HG02943 (cell line): ENCODE results near the gene APEX1.
"Not testable (repeated sequence)": the region's sequence is repeated elsewhere in the genome, so short reads cannot be mapped to it uniquely, and the experiment has no call there.

Source experiments
- ATAC-seq: cut with Tn5 transposase; IDR thresholded peaks from one replicate; pipeline ENCODE4 v1.9.1; 2021; ENCODE audit warnings: mild to moderate bottlenecking, low read depth, moderate library complexity; ENCODE audit not compliant: unreplicated experiment

The APEX1 gene

DNA sequence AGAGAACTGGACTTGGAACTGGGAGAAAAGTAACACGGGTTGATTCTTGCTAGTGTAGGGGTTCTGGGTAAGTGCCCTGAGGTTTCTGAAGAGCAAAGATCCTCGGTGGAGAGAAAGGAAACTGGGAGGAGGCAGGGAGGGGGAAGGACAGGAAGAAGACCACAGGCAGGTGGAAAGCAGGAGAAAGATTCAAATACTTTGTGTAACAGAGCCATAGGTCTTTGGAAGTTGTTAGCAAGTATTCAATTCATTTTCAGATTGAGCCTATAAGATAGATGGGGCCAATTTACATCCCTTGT lies 15.5 kb downstream of the APEX1 start:
- no peak for ATAC-seq

DNA sequence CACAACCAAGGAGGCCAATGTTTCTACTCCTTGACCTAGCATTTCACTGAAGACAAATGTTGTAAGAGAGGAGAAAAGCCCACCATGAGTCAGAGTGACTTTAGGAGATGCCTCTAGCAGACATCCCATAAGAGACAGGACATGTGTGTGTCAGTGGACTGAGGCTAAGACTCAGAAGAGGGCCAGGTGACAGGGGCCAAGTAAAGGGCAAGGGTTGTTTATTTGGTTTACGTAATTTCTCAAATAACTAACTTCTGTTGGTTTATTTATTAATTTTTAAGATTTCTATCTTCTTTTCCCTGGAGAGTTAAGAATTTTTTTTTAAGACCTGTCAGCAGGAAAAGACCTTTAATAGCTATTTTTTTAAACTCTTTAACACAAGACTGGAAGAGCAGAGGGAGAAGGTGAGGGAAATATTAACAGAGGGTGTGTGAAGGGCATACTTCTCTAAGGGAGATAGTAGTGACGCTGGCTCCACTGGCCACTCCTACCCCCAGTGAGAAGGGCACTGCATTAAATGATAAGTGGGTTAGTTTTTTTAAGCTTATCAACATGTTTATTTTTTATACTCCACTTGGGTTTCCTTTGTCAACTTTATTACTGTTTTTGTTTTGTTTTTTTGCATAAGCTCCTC lies 17.6 kb downstream of the APEX1 start:
- no peak for ATAC-seq

DNA sequence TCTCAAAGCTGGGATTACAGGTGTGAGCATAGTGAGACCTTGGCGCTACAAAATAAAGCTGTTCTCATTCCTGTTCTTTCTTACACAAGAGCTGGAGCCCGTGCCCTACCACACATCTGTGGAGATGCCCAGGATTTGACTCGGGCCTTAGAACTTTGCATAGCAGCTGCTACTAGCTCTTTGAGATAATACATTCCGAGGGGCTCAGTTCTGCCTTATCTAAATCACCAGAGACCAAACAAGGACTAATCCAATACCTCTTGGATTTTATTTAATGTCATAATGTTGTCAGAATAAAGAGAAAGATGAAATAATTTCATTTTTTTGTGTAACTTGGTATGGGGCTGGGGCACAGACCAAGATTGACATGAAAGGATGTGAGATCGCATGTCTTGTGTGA lies 21.8 kb downstream of the APEX1 start:
- no peak for ATAC-seq

DNA sequence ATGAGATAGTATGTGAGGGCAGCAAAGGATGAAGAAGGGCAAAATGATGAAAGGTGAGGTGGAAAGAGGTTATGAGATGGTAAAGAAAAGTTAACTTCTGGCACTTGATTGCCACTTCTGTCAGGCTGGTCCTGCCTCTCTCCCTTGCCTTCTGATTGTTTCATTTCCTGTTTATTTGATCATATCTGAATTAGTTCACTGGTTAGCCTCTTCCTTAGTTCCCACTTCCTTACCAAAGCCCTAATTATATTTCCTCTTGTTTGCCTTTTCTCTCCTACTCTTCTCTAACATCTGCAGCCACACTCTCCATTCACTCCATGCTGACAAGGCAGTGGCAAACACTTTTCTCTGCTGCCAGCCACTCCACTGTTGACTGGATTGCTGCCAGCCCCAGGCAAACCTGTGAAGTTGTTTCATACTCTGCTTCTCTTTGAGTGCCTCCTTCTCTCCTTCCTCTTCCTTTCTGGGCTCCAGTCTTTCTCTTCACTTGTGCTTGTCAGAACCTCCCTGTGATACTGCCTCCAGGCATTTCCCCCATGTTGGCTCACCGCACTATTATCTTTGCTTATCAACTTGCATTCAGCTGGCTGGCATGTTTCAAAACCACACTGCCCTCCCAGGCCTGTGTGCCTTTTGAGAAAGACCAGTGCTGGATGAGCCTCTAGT lies 22.3 kb downstream of the APEX1 start:
- ATAC-seq: no peak

DNA sequence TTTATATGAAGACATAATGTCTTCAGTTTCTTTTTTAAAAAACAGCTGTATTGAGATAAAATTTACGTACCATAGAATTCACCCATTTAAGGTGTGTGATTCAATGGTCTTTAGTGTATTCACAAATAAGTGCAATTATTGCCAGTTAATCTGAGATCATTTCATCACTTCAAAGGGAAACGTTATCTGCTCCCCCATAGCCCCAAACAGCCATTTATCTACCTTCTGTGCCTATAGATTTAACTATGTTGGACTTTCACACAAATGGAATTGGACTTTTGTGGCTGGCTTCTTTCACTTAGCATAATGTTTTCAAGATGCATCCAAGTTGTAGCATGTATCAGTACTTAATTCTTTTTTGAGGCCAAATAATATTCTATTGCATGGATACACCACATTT lies 23.9 kb downstream of the APEX1 start:
- no peak for ATAC-seq

DNA sequence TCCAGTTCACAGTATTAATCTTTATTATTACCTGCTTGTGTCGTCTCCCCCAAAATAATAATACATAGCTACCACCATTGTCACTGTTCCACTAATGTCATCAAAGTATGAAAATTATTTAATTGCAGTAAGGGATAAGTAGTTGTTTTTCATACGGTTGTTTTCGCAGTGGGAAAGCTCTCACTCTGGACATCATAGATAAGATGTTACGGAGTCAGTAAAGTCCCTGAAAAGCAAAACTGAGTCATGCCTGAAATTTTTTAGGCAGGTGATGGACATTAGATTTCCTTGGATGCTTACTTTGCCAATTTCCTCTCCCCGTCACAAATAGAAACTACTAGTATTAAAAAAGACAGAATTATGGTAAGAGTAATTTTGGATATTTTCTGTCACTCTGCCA lies 27.4 kb downstream of the APEX1 start:
- ATAC-seq: no peak

DNA sequence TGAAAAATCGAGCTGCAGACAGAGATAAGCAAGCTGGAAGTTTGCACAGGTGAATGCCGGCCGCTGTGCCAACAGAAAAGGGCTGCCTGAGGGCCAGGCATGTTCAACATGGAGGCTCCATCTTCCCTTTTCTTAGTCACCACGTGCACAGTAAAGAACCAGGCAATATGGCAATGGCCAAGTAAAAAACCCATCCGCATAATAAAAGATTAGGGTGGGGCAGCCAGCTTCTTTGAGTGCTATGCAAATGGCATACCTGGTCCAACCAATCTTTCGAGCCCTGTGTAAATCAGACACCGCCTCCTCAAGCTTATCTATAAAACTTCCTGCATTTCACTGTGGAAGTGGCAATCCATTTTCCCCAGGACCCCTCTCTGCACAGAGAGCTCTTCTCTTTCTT lies 30.9 kb downstream of the APEX1 start:
- no peak for ATAC-seq

DNA sequence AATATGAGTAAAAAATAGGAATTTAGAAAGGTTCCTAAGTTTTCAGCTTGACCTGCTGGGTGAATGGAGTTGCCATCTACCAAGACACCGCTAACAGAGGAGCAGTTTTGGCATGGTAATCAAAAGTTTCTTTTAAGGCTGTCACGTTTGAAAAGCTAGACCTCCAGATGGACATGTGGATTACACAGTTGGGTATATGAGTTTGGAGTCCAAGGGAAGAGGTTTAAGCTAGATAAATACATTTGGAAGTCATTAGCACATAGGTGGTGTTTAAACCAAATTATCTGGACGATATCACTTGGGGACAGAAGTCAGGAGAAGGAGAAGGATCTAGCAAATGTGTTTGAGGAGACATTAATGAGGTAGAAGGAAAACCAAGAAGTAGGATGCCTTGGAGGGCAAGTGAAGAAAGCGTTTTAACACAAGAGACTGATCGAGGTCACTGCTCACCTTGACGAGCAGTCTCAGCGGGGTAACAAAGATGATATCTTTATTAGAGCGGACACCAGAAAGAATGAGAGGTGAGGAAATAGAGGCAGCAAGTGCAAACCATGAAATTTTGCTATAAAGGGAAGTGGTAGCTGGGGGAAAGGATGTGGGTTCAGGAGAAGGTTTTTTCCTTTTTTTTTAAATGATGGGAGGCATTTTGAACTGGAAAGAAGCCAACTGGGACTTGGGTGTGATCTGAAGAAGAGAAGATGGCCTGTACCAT lies 31.8 kb downstream of the APEX1 start:
- ATAC-seq: no peak

DNA sequence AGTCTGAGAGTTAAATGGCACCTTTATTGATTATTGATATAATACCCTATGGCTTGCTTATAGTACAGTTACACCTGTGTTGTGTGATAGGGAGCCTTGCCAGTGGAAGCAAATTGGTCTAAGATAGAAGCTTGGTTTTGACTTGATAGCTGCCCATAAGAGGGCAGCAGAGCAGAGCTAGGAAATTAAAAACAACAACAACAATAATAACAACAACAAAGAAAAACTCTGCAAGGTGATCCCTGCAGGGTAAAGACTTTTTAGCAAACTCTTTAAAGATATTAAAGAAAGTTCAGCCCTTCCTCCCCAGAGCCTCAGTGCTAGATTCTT lies 32.3 kb downstream of the APEX1 start:
- ATAC-seq: no peak

DNA sequence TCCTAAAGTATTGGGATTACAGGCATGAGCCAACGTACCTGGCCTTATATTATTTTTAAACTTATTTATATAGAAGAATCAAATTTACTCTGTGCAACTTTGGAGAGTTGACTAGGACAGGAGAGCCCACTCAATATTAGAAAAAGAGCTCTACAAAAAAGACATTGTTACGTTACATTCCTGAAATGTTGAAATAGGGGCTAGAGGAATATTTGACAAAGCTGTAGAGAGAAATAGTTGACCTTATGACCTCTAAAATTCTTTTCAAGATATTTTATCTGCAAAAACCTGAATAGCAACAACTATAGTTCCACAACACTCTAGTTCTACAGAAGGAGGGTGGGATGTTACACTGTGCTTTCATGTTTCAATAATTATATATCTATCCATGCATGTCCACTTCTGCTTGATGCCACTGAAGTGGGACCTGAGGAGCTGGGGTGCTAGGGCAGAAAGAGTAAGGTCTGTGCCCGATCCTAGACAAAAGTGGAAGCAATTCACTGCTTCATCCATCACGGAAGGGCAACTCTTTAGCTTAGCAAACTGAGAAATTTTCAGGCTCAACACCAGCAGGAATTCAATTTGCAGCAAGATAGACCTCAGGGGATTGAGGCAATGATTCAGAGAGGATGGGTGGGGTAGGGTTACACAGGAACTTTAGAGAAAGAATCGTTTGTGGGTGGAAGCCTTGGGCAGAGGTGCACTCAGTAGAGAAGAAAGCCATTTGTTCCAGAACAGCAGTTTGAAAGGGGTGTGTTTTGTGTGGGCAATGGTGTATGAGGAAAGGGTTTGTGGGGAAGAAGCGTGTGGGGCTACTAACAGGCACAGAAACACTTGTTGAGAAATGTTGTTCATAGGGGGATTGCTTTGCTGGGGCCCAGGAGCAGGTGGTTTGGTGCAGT lies 34.3 kb downstream of the APEX1 start:
- no peak for ATAC-seq

DNA sequence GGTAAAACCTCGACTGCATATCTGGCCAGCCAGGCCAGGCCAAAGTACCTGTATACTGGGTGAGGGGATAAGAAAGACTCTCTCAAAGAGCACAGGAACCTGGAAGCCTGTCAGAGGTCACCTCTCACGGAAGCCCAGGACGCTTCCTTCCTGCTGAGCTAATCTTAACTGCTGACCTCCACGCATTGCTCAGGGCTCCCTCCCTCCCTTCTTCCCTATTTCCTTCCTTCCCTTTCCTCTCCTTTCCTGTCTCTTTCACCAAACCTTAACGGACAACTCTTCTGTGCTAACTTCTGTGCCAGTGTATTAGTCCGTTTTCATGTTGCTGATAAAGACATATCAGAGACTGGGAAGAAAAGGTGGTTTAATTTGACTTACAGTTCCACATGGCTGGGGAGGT lies 35.5 kb downstream of the APEX1 start:
- no peak for ATAC-seq

DNA sequence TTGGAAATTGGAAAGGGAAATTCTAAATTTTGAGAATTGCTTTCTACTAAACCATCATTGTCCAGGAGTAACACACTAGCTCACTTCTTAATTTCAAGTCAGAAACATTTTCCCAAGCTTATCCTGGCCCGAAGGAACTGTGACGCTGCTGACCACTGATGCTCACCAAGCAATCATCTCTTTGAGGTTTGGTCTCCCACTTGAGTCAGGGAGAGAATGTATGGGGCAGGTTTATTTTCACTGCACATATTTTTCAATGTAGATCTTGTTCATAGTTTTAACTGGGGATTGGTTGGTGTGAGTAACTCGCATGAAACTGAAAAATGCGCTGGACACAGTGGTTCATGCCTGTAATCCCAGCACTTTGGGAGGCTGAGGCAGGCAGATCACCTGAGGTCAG lies 37.5 kb downstream of the APEX1 start:
- no peak for ATAC-seq

DNA sequence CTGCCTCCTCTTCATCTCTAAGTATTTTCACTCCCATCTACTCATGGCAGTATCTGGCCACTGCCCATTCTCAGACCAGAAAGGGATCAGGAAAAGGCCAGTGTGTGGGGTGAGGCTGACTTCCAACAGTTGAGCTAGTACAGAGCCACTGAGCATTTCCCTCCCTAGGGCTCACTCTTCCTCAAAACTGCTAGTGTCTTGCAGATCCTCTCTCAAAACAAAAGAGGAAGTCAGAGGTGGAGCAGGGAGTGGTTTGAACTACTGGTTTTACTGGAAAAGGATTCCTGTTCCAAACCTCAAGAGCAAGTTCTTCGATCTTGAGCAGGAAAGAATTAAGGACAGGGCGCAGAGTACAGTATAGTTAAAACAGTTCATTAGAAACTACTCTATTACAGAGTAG lies 38.6 kb downstream of the APEX1 start:
- no peak for ATAC-seq

DNA sequence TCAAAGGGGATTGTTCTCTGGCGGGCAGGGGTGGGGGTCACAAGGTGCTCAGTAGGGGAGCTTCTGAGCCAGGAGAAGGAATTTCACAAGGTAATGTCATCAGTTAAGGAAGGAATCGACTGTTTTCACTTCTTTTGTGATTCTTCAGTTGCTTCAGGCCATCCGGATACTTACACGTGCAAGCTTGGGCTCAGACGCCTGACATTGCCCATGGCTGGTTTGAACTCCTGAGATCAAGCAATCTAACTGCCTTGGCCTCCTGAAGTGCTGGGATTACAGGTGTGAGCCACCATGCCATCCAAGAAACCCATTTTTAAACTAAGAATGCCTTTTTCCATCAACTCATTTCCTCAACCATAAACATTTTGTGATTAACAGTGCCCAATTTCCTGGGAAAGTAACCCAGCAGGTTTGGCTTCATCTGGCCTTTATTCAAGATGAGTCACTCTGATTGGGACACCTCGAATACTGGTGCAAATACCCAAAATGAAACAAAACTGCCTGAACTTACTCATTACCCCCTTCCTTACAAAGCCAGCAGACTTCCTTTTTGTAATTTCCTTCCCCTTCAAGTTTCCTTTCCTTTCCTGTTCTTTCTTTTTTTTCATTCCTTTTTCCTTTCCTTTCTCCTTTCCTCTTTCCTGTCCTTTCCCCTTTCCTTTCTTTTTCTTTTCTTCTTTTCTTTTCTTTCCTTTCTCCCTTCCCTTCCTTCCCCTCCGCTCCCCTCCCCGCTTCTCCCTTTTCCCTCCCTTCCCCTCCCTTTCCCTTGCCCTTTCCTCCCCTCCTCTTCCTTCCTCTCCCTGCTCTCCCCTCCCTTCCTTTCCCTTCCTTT lies 40.1 kb downstream of the APEX1 start:
- ATAC-seq: no peak

DNA sequence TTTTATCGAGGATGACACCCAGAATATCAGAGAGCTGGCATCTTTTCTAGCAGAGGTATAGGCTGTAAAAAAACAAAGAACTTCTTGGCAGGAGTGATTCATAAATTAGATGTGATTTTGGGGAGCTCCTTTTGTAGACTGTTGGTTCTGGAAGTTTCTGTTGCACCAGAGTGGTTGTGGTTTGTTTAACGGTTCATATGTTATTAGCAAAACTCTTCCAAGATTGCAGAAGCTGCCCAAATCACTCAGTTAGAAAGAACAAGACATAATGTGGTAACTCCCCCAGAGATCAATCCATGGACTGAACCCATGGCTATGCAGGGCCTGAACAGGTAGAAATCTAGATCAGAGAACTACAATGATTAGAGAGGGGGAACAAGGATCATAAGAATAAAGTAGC lies 43.6 kb downstream of the APEX1 start:
- no peak for ATAC-seq

DNA sequence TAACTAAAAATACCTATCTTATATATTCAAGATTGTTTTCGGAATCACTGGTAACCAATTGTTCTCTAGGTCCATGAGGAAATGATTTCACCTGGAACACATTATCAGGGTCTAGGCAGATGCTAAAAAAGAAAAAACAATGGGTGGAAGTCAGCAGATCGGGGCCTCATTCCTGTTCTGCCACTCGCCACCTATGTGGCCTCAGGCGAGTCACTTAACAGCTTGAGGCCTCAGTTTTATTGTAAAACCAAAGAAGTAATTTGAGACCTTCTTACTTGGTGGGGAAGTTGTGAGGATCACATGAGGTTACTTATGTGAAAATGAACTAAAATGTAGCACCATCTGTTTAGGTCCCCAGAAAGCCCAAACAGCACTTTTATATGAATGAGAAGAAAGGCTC lies 44.1 kb downstream of the APEX1 start:
- ATAC-seq: no peak

DNA sequence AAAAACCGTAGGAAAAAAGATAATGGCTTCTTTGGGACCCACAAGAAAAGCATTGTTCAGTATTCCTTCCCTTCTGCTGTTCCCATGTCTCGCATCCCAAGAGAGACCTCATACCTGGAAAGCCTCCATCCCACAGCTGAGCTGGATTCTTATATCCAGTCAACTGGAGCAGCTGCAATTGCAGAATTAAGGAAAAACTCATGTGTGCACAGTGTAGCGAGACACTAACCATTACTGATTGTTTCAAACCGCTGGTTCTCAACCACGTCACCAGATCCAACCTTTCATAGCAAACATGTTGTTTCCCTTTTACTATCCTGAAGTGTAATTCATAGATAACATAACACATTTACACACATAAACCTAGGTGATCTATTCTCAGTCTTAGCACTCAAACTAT lies 44.9 kb downstream of the APEX1 start:
- ATAC-seq: no peak

DNA sequence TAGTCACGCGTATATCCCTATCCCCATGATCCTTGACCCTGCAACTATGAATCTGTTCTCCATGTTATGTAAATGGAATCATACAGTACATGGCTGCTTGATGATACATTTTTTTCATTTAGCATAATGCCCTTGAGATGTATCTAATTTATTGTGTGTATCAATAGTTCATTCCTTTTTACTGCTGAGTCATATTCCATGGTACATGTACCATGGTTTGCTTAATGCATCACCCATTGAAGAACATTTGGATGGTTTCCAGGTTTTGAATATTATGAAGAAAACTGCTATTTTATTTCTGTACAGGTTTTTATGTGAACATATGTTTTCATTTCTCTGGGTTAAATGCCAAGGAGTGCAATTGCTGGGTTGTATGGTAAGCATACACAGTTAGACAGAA lies 46.3 kb downstream of the APEX1 start:
- no peak for ATAC-seq

DNA sequence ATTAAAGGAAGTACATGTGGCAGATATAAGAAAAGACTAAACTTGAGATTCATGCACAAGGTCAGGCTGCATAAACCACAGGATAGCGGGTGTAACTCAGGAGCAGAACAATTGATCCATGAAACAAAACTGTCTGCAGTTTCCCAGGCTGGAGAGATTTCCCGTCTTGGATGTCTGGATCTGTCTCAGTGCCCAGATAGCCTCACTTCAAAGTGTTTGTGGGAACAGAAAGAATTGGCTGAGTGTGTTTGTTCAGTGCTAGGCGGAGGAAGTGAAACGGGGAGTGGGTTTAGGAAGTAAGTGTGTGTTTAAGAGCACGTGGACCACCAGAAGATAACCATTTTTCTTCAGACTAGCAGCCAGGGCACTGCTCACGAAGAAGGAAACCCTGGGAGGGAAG lies 48.9 kb downstream of the APEX1 start:
- no peak for ATAC-seq

DNA sequence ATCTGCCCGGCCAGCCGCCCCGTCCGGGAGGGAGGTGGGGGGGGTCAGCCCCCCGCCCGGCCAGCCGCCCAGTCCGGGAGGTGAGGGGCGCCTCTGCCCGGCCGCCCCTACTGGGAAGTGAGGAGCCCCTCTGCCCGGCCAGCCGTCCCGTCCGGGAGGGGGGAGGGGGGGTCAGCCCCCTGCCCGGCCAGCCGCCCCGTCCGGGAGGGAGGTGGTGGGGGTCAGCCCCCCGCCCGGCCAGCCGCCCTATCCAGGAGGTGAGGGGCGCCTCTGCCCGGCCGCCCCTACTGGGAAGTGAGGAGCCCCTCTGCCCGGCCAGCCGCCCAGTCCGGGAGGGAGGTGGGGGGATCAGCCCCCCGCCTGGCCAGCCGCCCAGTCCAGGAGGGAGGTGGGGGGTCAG lies 51.2 kb downstream of the APEX1 start:
- not testable (repeated sequence) for ATAC-seq

DNA sequence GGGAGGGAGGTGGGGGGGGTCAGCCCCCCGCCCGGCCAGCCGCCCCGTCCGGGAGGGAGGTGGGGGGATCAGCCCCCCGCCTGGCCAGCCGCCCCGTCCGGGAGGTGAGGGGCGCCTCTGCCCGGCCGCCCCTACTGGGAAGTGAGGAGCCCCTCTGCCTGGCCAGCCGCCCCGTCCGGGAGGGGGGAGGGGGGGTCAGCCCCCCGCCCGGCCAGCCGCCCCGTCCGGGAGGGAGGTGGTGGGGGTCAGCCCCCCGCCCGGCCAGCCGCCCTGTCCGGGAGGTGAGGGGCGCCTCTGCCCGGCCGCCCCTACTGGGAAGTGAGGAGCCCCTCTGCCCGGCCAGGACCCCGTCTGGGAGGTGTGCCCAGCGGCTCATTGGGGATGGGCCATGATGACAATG lies 51.7 kb downstream of the APEX1 start:
- ATAC-seq: not testable (repeated sequence)
